Measurements from ENCODE around the gene NECTIN1. TPM values are rescaled to one million over a fixed set of nuclear protein-coding genes. Genes with fewer than 3 reads are reported as not detected.

Gene NECTIN1
- total RNA-seq, 2 donors from 2014 or later = 29.3 to 45.3 TPM

GRCh38 chr11:119709171-119709570, 19.8 kb downstream of the NECTIN1 start:
- Histone ChIP-seq H3K27ac (ENCODE audit: low read depth, low read length) (peak overlapping the region; percentile 86), H3K4me3 (ENCODE audit: low read length) (no peak overlapping the region), H3K4me1 (ENCODE audit: control insufficient read depth, insufficient read depth, low read length) (peaks cover 23% of the 10 kb centered on the region), H3K9ac (ENCODE audit: extremely low read depth, low read length, poor library complexity, severe bottlenecking) (no peak overlapping the region), H3K9me3 (ENCODE audit: control insufficient read depth, low read length) (no peaks in the 10 kb centered on the region), H3K36me3 (ENCODE audit: control insufficient read depth, insufficient read depth, low read length) (no peaks in the 10 kb centered on the region), H3K27me3 (ENCODE audit: control insufficient read depth, insufficient read depth, low read length, poor library complexity, severe bottlenecking) (peaks cover 42% of the 10 kb centered on the region)
- H3K27me3 Mint-ChIP-seq (ENCODE audit: insufficient read depth) = peaks cover 30% of the 10 kb centered on the region
- TF ChIP-seq, protein P1, sequence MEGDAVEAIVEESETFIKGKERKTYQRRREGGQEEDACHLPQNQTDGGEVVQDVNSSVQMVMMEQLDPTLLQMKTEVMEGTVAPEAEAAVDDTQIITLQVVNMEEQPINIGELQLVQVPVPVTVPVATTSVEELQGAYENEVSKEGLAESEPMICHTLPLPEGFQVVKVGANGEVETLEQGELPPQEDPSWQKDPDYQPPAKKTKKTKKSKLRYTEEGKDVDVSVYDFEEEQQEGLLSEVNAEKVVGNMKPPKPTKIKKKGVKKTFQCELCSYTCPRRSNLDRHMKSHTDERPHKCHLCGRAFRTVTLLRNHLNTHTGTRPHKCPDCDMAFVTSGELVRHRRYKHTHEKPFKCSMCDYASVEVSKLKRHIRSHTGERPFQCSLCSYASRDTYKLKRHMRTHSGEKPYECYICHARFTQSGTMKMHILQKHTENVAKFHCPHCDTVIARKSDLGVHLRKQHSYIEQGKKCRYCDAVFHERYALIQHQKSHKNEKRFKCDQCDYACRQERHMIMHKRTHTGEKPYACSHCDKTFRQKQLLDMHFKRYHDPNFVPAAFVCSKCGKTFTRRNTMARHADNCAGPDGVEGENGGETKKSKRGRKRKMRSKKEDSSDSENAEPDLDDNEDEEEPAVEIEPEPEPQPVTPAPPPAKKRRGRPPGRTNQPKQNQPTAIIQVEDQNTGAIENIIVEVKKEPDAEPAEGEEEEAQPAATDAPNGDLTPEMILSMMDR (conservative IDR thresholded peaks at IDR 0.05) = no peak
- no peak for DNase-seq
- no peak overlapping the region for H3K4me3 Mint-ChIP-seq
- no peaks in the 10 kb centered on the region for H3K9me3 Mint-ChIP-seq
- peaks cover 76% of the 10 kb centered on the region for H3K4me1 Mint-ChIP-seq
- no peak overlapping the region for H3K27ac Mint-ChIP-seq
- peaks cover 5% of the 10 kb centered on the region for H3K36me3 Mint-ChIP-seq (ENCODE audit: low read depth)
- 78 to 80% methylated on average over 6 to 9 of the region's 9 CpGs for WGBS, 2 experiments (ENCODE audit: insufficient coverage in 1 of 2, insufficient read length in 1 of 2)

GRCh38 chr11:119708384-119708783, 20.6 kb downstream of the NECTIN1 start:
- H3K9ac ChIP-seq (ENCODE audit: extremely low read depth, low read length, poor library complexity, severe bottlenecking) = no peak overlapping the region
- no peak for DNase-seq
- H3K4me1 Mint-ChIP-seq = peaks cover 73% of the 10 kb centered on the region
- peaks cover 15% of the 10 kb centered on the region for H3K4me1 ChIP-seq (ENCODE audit: control insufficient read depth, insufficient read depth, low read length)
- peaks cover 37% of the 10 kb centered on the region for H3K27me3 Mint-ChIP-seq (ENCODE audit: insufficient read depth)
- H3K36me3 ChIP-seq (ENCODE audit: control insufficient read depth, insufficient read depth, low read length) = no peaks in the 10 kb centered on the region
- no peaks in the 10 kb centered on the region for H3K9me3 ChIP-seq (ENCODE audit: control insufficient read depth, low read length)
- no peaks in the 10 kb centered on the region for H3K9me3 Mint-ChIP-seq
- H3K4me3 ChIP-seq (ENCODE audit: low read length) = no peak overlapping the region
- H3K36me3 Mint-ChIP-seq (ENCODE audit: low read depth) = peaks cover 5% of the 10 kb centered on the region
- TF ChIP-seq, protein P1 (conservative IDR thresholded peaks at IDR 0.05) = no peak
- WGBS, 2 experiments (ENCODE audit: insufficient coverage in 1 of 2, insufficient read length in 1 of 2) = 80 to 85% methylated on average over 9 of the region's 9 CpGs
- H3K4me3 Mint-ChIP-seq = no peak overlapping the region
- H3K27me3 ChIP-seq (ENCODE audit: control insufficient read depth, insufficient read depth, low read length, poor library complexity, severe bottlenecking) = peaks cover 47% of the 10 kb centered on the region
- H3K27ac Mint-ChIP-seq = no peak overlapping the region
- H3K27ac ChIP-seq (ENCODE audit: low read depth, low read length) = no peak overlapping the region

- no peak for DNase-seq
- Histone ChIP-seq H3K27ac (ENCODE audit: low read depth, low read length) (no peak overlapping the region), H3K4me3 (ENCODE audit: low read length) (no peak overlapping the region), H3K36me3 (ENCODE audit: control insufficient read depth, insufficient read depth, low read length) (no peaks in the 10 kb centered on the region), H3K9ac (ENCODE audit: extremely low read depth, low read length, poor library complexity, severe bottlenecking) (no peak overlapping the region), H3K4me1 (ENCODE audit: control insufficient read depth, insufficient read depth, low read length) (peaks cover 4% of the 10 kb centered on the region), H3K27me3 (ENCODE audit: control insufficient read depth, insufficient read depth, low read length, poor library complexity, severe bottlenecking) (peaks cover 39% of the 10 kb centered on the region), H3K9me3 (ENCODE audit: control insufficient read depth, low read length) (no peaks in the 10 kb centered on the region)
- peaks cover 5% of the 10 kb centered on the region for H3K36me3 Mint-ChIP-seq (ENCODE audit: low read depth)
- H3K27ac Mint-ChIP-seq = no peak overlapping the region
- WGBS, 2 experiments (ENCODE audit: insufficient coverage in 1 of 2, insufficient read length in 1 of 2) = 86 to 100% methylated on average over 2 of the region's 2 CpGs
- TF ChIP-seq, protein P1 (conservative IDR thresholded peaks at IDR 0.05) = peak; percentile 68
- H3K4me1 Mint-ChIP-seq = peaks cover 60% of the 10 kb centered on the region
- H3K27me3 Mint-ChIP-seq (ENCODE audit: insufficient read depth) = peaks cover 37% of the 10 kb centered on the region
- H3K4me3 Mint-ChIP-seq = no peak overlapping the region
- no peaks in the 10 kb centered on the region for H3K9me3 Mint-ChIP-seq
Measured at GRCh38 chr11:119706887-119707286, 22.1 kb downstream of the NECTIN1 start.

All from endodermal cell (in vitro differentiated cells).